K562 (cell line): ENCODE measurements around the gene NCOA3. TPM values are rescaled to one million over a fixed set of nuclear protein-coding genes. Genes with fewer than 3 reads are reported as not detected.

Experiments used
- AFF1 ChIP-seq, 2 experiments: fragments of 450-650 bp; IDR thresholded peaks; 2 replicates each; pipeline ENCODE4 v1.6.1; 2018; ENCODE audit warnings: mild to moderate bottlenecking in 2 of 2, low read depth in 1 of 2; ENCODE audit not compliant: partially characterized antibody in 2 of 2
- BCLAF1 ChIP-seq, 2 experiments: fragments of 450-650 bp in 1 of 2; IDR thresholded peaks; 2 replicates each; pipeline ENCODE4 v1.6.1; 2011 to 2017; ENCODE audit warnings: low read depth in 2 of 2, antibody characterized with exemption in 1 of 2, borderline replicate concordance in 1 of 2, low read length in 1 of 2, mild to moderate bottlenecking in 1 of 2, mixed read lengths in 1 of 2; ENCODE audit not compliant: control insufficient read depth in 1 of 2
- BRD4 ChIP-seq: fragments of 200-600 bp; sonication (generic); IDR thresholded peaks from 2 replicates; pipeline ENCODE4 v1.6.1; 2017; ENCODE audit warnings: inconsistent platforms
- E2F8 ChIP-seq: fragments of 450-650 bp; IDR thresholded peaks from 2 replicates; pipeline ENCODE4 v1.7.1; 2018; ENCODE audit warnings: mild to moderate bottlenecking, low read depth; ENCODE audit not compliant: partially characterized antibody
- FOS ChIP-seq: IDR thresholded peaks from 3 replicates; pipeline ENCODE4 v1.6.1; 2011; ENCODE audit not compliant: insufficient read length; ENCODE audit errors: extremely low read depth
- TAF1 ChIP-seq: IDR thresholded peaks from 2 replicates; pipeline ENCODE4 v1.6.1; 2011; ENCODE audit warnings: mild to moderate bottlenecking, low read length, moderate library complexity; ENCODE audit not compliant: insufficient read depth, control insufficient read depth, severe bottlenecking; ENCODE audit errors: extremely low read depth
- TAF7 ChIP-seq: fragments of 450-650 bp; IDR thresholded peaks from 2 replicates; pipeline ENCODE4 v1.6.1; 2016; ENCODE audit warnings: missing genetic modification characterization, missing compliant biosample characterization
- ZNF316 ChIP-seq: fragments of 450-650 bp; IDR thresholded peaks from 2 replicates; pipeline ENCODE4 v1.6.1; 2016
- ZNF778 ChIP-seq: fragments of 450-650 bp; formaldehyde crosslinking; IDR thresholded peaks from 2 replicates; pipeline ENCODE4 v1.4.0; 2020; ENCODE audit warnings: mild to moderate bottlenecking, moderate library complexity
- polyA plus RNA-seq, 8 experiments: library from polyadenylated mRNA; depleted of rRNA in 4 of 8; stranded (reverse) in 5 of 8; unstranded in 3 of 8; fragments of >200 nt; fragmentation: Nextera tagmentation in 2 of 8; fragmentation: Illumina TruSeq in 1 of 8; extraction: Ambion mirVana in 2 of 8; extraction: Trizol in 1 of 8; gene quantifications; 2 replicates each; pipeline versions ENCODE4 v1.2.1 to v1.2.3, GENCODE V29; 2011 to 2014; ENCODE audit warnings: inconsistent platforms in 1 of 8, missing spikeins in 1 of 8
- total RNA-seq, 7 experiments: library from RNA; depleted of rRNA in 6 of 7; stranded (reverse); fragments of >200 nt in 6 of 7; fragmentation: Illumina TruSeq in 2 of 7; extraction: Trizol in 2 of 7; gene quantifications; 2 replicates each; pipeline versions ENCODE4 v1.2.1 to v1.2.3, GENCODE V29; 2011 to 2021; ENCODE audit warnings: low replicate concordance in 1 of 7
- TF ChIP-seq, protein P1 (sequence below), 3 experiments: fragments of 200-800 bp in 1 of 3; fragments of 250-450 bp in 1 of 3; fragments of 450-650 bp in 1 of 3; sonication (Bioruptor Pico) in 1 of 3; sonication (Bioruptor generic) in 1 of 3; formaldehyde crosslinking in 1 of 3; IDR thresholded peaks; 2 replicates each; pipeline versions ENCODE4 v1.6.1 to v1.8.0; 2016 to 2022; ENCODE audit warnings: mild to moderate bottlenecking in 2 of 3, missing genetic modification characterization in 2 of 3, missing compliant biosample characterization in 1 of 3, moderate library complexity in 1 of 3

Gene NCOA3
- total and polyA plus RNA-seq, 9 of the 15 experiments (the other 6 are each of a cell fraction or from before 2014, with no cell fraction given): 3.2 to 24.3 (median 14.4) TPM

GRCh38 chr20:47500554-47500953, 1.1 kb upstream of the NCOA3 start (continued):
- TF ChIP-seq, protein P1, sequence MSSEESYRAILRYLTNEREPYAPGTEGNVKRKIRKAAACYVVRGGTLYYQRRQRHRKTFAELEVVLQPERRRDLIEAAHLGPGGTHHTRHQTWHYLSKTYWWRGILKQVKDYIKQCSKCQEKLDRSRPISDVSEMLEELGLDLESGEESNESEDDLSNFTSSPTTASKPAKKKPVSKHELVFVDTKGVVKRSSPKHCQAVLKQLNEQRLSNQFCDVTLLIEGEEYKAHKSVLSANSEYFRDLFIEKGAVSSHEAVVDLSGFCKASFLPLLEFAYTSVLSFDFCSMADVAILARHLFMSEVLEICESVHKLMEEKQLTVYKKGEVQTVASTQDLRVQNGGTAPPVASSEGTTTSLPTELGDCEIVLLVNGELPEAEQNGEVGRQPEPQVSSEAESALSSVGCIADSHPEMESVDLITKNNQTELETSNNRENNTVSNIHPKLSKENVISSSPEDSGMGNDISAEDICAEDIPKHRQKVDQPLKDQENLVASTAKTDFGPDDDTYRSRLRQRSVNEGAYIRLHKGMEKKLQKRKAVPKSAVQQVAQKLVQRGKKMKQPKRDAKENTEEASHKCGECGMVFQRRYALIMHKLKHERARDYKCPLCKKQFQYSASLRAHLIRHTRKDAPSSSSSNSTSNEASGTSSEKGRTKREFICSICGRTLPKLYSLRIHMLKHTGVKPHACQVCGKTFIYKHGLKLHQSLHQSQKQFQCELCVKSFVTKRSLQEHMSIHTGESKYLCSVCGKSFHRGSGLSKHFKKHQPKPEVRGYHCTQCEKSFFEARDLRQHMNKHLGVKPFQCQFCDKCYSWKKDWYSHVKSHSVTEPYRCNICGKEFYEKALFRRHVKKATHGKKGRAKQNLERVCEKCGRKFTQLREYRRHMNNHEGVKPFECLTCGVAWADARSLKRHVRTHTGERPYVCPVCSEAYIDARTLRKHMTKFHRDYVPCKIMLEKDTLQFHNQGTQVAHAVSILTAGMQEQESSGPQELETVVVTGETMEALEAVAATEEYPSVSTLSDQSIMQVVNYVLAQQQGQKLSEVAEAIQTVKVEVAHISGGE (CRISPR knock-in tag; IDR thresholded peaks at IDR 0.05): peak in 1 of 3 experiments; percentile 72; a peak in 2 of 6 replicates
- TF ChIP-seq TAF7 (tag) (no peak), AFF1 (IDR thresholded peaks at IDR 0.05; ENCODE audit: low read depth in 1 of 2, partially characterized antibody in 2 of 2) (peak in 1 of 2 experiments; percentile 15), ZNF778 (CRISPR knock-in tag) (no peak), TAF1 (no peak), ZNF316 (0 out of 2 replicates have a peak, but pooled peaks have one; percentile 14), BCLAF1 (IDR thresholded peaks at IDR 0.05; ENCODE audit: borderline replicate concordance in 1 of 2, control insufficient read depth in 1 of 2, low read depth in 2 of 2, low read length in 1 of 2) (peak in 1 of 2 experiments; percentile 24; a peak in 1 of 4 replicates), FOS (no peak), BRD4 (no peak), E2F8 (no peak)
